T-cell (primary cell): ENCODE measurements around the gene PSMD12. TPM values are rescaled to one million over a fixed set of nuclear protein-coding genes. Genes with fewer than 3 reads are reported as not detected.
A peak's percentile ranks its signal among the peaks of the same experiment; 100 is the strongest.

Source experiments
- ATAC-seq, 4 experiments: fragments of 200-7000 bp in 3 of 4; fragments of 150-1000 bp in 1 of 4; cut with Tn5 transposase; replicated peaks in 1 of 4; 1 replicate in 3 of 4; 2 replicates in 1 of 4; pipeline ENCODE4 v1.10.0; 2021; ENCODE audit warnings: moderate library complexity in 3 of 4, mild to moderate bottlenecking in 2 of 4, moderate number of reproducible peaks in 1 of 4
- CTCF ChIA-PET, 2 donors: fragments of 300-600 bp; sonication (Branson Sonifier 250); formaldehyde crosslinking; loops; one replicate each; lab custom pipeline; 2022; ENCODE audit warnings: antibody characterized with exemption in 2 of 2; lab: Charles Lee
- POLR2A ChIA-PET, 2 donors: fragments of 300-600 bp; sonication (Branson Sonifier 250); formaldehyde crosslinking; loops; one replicate each; lab custom pipeline; 2022; ENCODE audit warnings: antibody characterized with exemption in 2 of 2; lab: Charles Lee
- DNase-seq, 35 experiments: peaks; one replicate each; pipeline versions ENCODE4 v3.0.0 to v3.0.0-alpha.2; 2013 to 2023
- H3K27ac ChIP-seq: one replicate; pipeline ENCODE4 v1.5.1; 2013; ENCODE audit warnings: low read length
- H3K27me3 ChIP-seq, 2 experiments: replicated peaks in 1 of 2; 1 replicate in 1 of 2; 2 replicates in 1 of 2; pipeline versions ENCODE4 v1.6.1 to v1.7.0; 2013; ENCODE audit warnings: low read length in 1 of 2, mixed read lengths in 1 of 2; ENCODE audit not compliant: control insufficient read depth in 2 of 2, insufficient read depth in 2 of 2; ENCODE audit errors: extremely low read depth in 1 of 2
- H3K36me3 ChIP-seq, 2 donors: 1 replicate in 1 of 2; 2 replicates in 1 of 2; pipeline versions ENCODE4 v1.6.1 to v1.7.0; 2013; ENCODE audit warnings: low read length in 1 of 2; ENCODE audit not compliant: control insufficient read depth in 2 of 2, insufficient read depth in 1 of 2; ENCODE audit errors: extremely low read depth in 1 of 2
- H3K4me1 ChIP-seq, 2 experiments: 1 replicate in 1 of 2; 2 replicates in 1 of 2; pipeline versions ENCODE4 v1.6.1 to v1.7.0; 2013; ENCODE audit warnings: low read length in 2 of 2, mixed read lengths in 1 of 2; ENCODE audit not compliant: insufficient read depth in 2 of 2, control insufficient read depth in 1 of 2; ENCODE audit errors: extremely low read depth in 1 of 2
- H3K4me3 ChIP-seq, 2 donors: 1 replicate in 1 of 2; 2 replicates in 1 of 2; pipeline versions ENCODE4 v1.5.1 to v1.7.0; 2013; ENCODE audit warnings: mild to moderate bottlenecking in 2 of 2, low read length in 1 of 2, moderate library complexity in 1 of 2; ENCODE audit not compliant: control insufficient read depth in 1 of 2; ENCODE audit errors: extremely low read depth in 1 of 2
- H3K9me3 ChIP-seq: 2 replicates; pipeline ENCODE4 v1.7.0; 2013
- H3K27ac Mint-ChIP-seq, 2 donors: one replicate each; pipeline ENCODE4 v1.8.0; 2020 to 2021; ENCODE audit warnings: mild to moderate bottlenecking in 2 of 2, mixed read lengths in 2 of 2
- H3K27me3 Mint-ChIP-seq, 2 donors: one replicate each; pipeline ENCODE4 v1.8.0; 2021 to 2022; ENCODE audit warnings: mixed read lengths in 2 of 2
- H3K36me3 Mint-ChIP-seq: one replicate; pipeline ENCODE4 v1.8.0; 2021; ENCODE audit warnings: mixed read lengths
- H3K4me1 Mint-ChIP-seq, 3 donors: one replicate each; pipeline ENCODE4 v1.8.0; 2020 to 2022; ENCODE audit warnings: mixed read lengths in 3 of 3, mild to moderate bottlenecking in 1 of 3
- H3K4me3 Mint-ChIP-seq, 3 donors: one replicate each; pipeline ENCODE4 v1.8.0; 2020 to 2022; ENCODE audit warnings: mild to moderate bottlenecking in 3 of 3, mixed read lengths in 3 of 3, moderate library complexity in 3 of 3
- H3K9me3 Mint-ChIP-seq, 3 donors: one replicate each; pipeline ENCODE4 v1.8.0; 2020 to 2022; ENCODE audit warnings: mixed read lengths in 3 of 3
- WGBS: methylation state at CpG from one replicate; pipeline ENCODE4 v1.1.5; 2013; ENCODE audit warnings: missing lambda C conversion rate; ENCODE audit not compliant: insufficient coverage; 5-methylcytosine and 5-hydroxymethylcytosine counted together
- total RNA-seq, 35 experiments: library from RNA in 6 of 35; stranded (reverse) in 6 of 35; fragments of 120-200 nt in 1 of 35; gene quantifications; one replicate each; pipeline versions ENCODE4 v1.2.1 to v1.2.4 and lab custom pipeline; 2013 to 2026

Gene PSMD12
- total RNA-seq, 5 donors from 2014 or later (not counting 1 experiment from before 2014, with no cell fraction given): 28.1 to 49.9 (median 37.7) TPM

DNA sequence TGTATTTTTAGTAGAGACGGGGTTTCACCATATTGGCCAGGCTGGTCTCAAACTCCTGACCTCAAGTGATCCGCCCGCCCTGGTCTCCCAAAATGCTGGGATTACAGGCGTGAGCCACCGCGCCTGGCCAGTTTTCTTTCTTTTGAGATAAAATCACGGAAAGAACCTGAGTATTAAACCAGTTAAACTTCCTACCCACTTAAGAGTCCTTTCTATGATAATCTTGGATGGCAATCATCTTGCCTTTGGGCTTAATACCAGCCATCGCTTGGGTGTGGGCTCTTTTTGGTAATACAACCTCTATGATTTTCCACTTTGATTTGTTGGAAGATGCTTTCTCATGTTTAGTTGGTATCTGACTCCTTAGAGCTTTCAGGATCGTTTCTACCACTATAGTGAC is 34.7 kb upstream of the PSMD12 start:
- Histone ChIP-seq H3K9me3 (no peaks in the 10 kb centered on the region), H3K36me3 (peaks cover 0 to under 1% of the 10 kb centered on the region in 2 donors), H3K4me1 (peaks cover 42 to 79% of the 10 kb centered on the region in 2 experiments), H3K4me3 (no peak overlapping the region), H3K27ac (peak overlapping the region; percentile 75), H3K27me3 (no peaks in the 10 kb centered on the region)
- H3K27ac Mint-ChIP-seq: peak overlapping the region; percentile 79 to 97
- peaks cover 23% of the 10 kb centered on the region for H3K36me3 Mint-ChIP-seq
- H3K4me1 Mint-ChIP-seq: peaks cover 78 to 81% (median 78%) of the 10 kb centered on the region in 3 donors
- H3K9me3 Mint-ChIP-seq: no peaks in the 10 kb centered on the region
- ATAC-seq (no peak), DNase-seq (no peak)
- no peaks in the 10 kb centered on the region for H3K27me3 Mint-ChIP-seq
- peak overlapping the region; percentile 21 to 57 (median 54) for H3K4me3 Mint-ChIP-seq
- WGBS: 98% methylated on average over 6 of the region's 9 CpGs
- ChIA-PET POLR2A (interaction anchor here (1.0 to 1.1 kb wide), 2 partner anchors 30 to 40 kb away, joined by 3 to 7 read pairs; no protein-coding TSS in a partner anchor), CTCF (no interaction called here)

DNA sequence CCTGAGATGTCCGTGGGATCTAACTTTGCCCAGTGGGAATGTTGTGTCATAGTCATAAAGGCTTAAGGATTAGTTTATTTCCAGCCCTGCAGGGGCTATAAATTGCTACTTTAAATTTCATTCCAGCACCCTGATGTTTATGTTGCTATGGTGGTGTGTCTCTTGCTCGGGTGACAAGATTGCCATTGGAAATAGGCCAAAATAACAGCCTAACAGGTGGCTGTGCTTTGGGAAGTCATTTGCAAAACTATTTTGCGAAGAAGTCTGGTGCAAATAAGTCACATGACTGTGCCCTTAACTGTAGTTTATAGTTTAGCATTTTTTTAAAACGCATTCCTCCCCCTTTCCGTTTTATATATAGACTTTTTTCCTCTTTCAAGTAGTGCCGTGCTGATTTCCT is 33.8 kb upstream of the PSMD12 start:
- DNase-seq (peak in 7 of 35 experiments; percentile 25 to 69 (median 35)), ATAC-seq (peak in 3 of 4 experiments; percentile 18 to 58 (median 30))
- Mint-ChIP-seq H3K27me3 (no peaks in the 10 kb centered on the region), H3K9me3 (no peaks in the 10 kb centered on the region), H3K27ac (peak overlapping the region; percentile 97), H3K36me3 (peaks cover 26% of the 10 kb centered on the region), H3K4me1 (peaks cover 80 to 83% (median 81%) of the 10 kb centered on the region in 3 donors), H3K4me3 (peak overlapping the region; percentile 54 to 75 (median 67))
- Histone ChIP-seq H3K4me1 (peaks cover 42 to 79% of the 10 kb centered on the region in 2 experiments), H3K36me3 (peaks cover 0 to 2% of the 10 kb centered on the region in 2 donors), H3K27me3 (no peaks in the 10 kb centered on the region), H3K27ac (peak overlapping the region; percentile 75), H3K9me3 (no peaks in the 10 kb centered on the region), H3K4me3 (no peak overlapping the region)
- no CpG with 5 or more reads among the region's 6 CpGs for WGBS
- CTCF ChIA-PET: no interaction called here
- POLR2A ChIA-PET: interaction anchor here (1.0 to 1.1 kb wide), 2 partner anchors 31 to 41 kb away, joined by 3 to 7 read pairs; no protein-coding TSS in a partner anchor

DNA sequence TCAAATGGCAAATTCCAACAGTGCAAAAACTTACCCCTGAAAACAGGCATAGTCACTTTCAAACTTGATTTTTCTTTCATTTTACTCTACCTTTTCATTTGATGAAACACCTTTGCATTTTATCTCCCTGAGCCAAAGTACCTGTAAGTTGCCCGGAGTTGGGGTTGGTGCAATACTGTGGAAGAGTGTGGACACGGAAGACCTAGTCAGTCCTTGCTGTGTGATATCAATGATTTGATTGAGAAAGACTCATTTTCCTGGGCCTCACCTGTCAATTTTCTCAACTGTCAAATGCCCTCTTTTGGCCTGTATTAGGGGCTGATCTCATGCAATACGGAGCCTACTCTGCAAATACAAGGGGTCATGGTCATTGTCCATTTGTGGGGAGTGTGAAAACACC is 33.3 kb upstream of the PSMD12 start:
- no peak overlapping the region for H3K4me3 ChIP-seq
- POLR2A ChIA-PET: interaction anchor here in 1 of 2 donors (0.6 kb wide), 1 partner anchor 67 kb away, joined by 3 read pairs; no protein-coding TSS in a partner anchor
- peaks cover 42 to 76% of the 10 kb centered on the region in 2 experiments for H3K4me1 ChIP-seq
- WGBS: no CpG with 5 or more reads among the region's 3 CpGs
- H3K36me3 Mint-ChIP-seq: peaks cover 31% of the 10 kb centered on the region
- H3K27me3 Mint-ChIP-seq: no peaks in the 10 kb centered on the region
- H3K9me3 ChIP-seq: no peaks in the 10 kb centered on the region
- CTCF ChIA-PET: interaction anchor here in 1 of 2 donors (1.1 to 1.5 kb wide), 3 partner anchors 20 to 77 kb away, joined by 3 to 9 read pairs (median 4); no protein-coding TSS in a partner anchor
- H3K27ac Mint-ChIP-seq: peak overlapping the region; percentile 97
- ATAC-seq: no peak
- H3K27me3 ChIP-seq: no peaks in the 10 kb centered on the region
- H3K9me3 Mint-ChIP-seq: no peaks in the 10 kb centered on the region
- DNase-seq: no peak
- H3K36me3 ChIP-seq: peaks cover 0 to 4% of the 10 kb centered on the region in 2 donors
- H3K4me1 Mint-ChIP-seq: peaks cover 80 to 84% (median 82%) of the 10 kb centered on the region in 3 donors
- peak overlapping the region; percentile 75 for H3K27ac ChIP-seq
- peak overlapping the region; percentile 54 to 75 (median 67) for H3K4me3 Mint-ChIP-seq

DNA sequence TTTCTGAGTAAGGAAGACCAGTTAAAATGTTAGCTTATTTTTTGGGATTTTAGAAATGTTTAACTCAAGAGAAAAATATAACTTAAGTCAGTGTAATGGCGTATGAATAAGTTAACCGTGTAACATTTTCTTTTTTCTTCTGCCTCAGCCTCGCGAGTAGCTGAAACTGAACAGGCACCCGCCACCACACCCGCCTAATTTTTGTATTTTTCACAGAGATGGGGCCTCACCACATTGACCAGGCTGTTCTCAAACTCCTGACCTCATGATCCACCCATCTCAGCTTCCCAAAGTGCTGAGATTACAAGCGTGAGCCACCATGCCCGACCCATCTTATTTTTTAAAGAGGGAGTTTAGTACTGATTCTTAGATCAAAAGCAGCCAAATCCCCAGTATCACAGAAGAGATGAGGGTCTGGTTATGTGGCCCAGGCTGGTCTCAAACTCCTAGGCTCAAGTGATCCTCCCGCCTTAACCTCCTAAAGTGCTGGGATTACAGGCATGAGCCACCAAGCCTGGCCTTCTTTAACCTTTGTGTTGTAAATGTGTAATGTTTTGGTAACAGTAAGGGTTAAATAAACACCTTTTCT is 27.5 kb upstream of the PSMD12 start:
- 98% methylated on average over 4 of the region's 9 CpGs for WGBS
- ChIA-PET POLR2A (interaction anchor here in 1 of 2 donors (0.5 to 0.6 kb wide), 3 partner anchors 47 to 90 kb away, joined by 3 to 6 read pairs (median 6); no protein-coding TSS in a partner anchor), CTCF (interaction anchor here in 1 of 2 donors (0.9 to 1.0 kb wide), 2 partner anchors 9 to 82 kb away, joined by 3 to 4 read pairs; no protein-coding TSS in a partner anchor)
- H3K9me3 ChIP-seq: no peaks in the 10 kb centered on the region
- DNase-seq (no peak), ATAC-seq (no peak)
- H3K9me3 Mint-ChIP-seq: no peaks in the 10 kb centered on the region
- H3K27ac ChIP-seq: peak overlapping the region; percentile 6
- H3K4me3 ChIP-seq: no peak overlapping the region
- peaks cover 0 to 11% of the 10 kb centered on the region in 2 donors for H3K36me3 ChIP-seq
- H3K27me3 ChIP-seq: no peaks in the 10 kb centered on the region
- H3K4me1 ChIP-seq: peaks cover 30 to 76% of the 10 kb centered on the region in 2 experiments
- peaks cover 70 to 79% (median 78%) of the 10 kb centered on the region in 3 donors for H3K4me1 Mint-ChIP-seq
- H3K27ac Mint-ChIP-seq: peak overlapping the region; percentile 97
- peaks cover 39% of the 10 kb centered on the region for H3K36me3 Mint-ChIP-seq
- H3K4me3 Mint-ChIP-seq: no peak overlapping the region
- H3K27me3 Mint-ChIP-seq: no peaks in the 10 kb centered on the region

DNA sequence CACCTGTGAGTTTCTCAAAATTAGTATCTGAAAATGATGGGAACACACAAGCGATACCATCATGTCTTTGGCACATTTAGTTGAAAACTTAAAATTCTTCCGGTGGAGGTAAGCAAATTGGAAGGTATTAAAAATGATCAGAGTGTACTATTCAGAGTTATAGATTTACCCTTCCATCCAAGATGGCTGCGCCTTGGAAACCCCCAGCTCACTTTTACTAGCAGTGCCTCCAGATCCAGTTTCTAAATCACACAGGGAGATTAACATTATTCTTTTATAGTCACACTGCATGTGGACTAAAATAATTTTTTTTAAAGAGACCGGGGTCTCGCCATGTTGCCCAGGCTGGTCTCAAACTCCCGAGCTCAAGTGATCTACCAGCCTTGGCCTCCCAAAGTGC is 25.7 kb upstream of the PSMD12 start:
- ATAC-seq (no peak), DNase-seq (peak in 1 of 35 experiments; percentile 51)
- peak overlapping the region; percentile 15 to 71 (median 29) for H3K4me3 Mint-ChIP-seq
- no CpG with 5 or more reads among the region's 6 CpGs for WGBS
- POLR2A ChIA-PET: no interaction called here
- peaks cover 23 to 71% of the 10 kb centered on the region in 2 experiments for H3K4me1 ChIP-seq
- H3K27ac ChIP-seq: peak overlapping the region; percentile 80
- no peaks in the 10 kb centered on the region for H3K9me3 ChIP-seq
- peak overlapping the region; percentile 97 for H3K27ac Mint-ChIP-seq
- CTCF ChIA-PET: no interaction called here
- no peaks in the 10 kb centered on the region for H3K27me3 Mint-ChIP-seq
- no peaks in the 10 kb centered on the region for H3K9me3 Mint-ChIP-seq
- H3K36me3 ChIP-seq: peaks cover 0 to 11% of the 10 kb centered on the region in 2 donors
- peaks cover 36% of the 10 kb centered on the region for H3K36me3 Mint-ChIP-seq
- no peaks in the 10 kb centered on the region for H3K27me3 ChIP-seq
- peaks cover 69 to 79% (median 78%) of the 10 kb centered on the region in 3 donors for H3K4me1 Mint-ChIP-seq
- H3K4me3 ChIP-seq: no peak overlapping the region

DNA sequence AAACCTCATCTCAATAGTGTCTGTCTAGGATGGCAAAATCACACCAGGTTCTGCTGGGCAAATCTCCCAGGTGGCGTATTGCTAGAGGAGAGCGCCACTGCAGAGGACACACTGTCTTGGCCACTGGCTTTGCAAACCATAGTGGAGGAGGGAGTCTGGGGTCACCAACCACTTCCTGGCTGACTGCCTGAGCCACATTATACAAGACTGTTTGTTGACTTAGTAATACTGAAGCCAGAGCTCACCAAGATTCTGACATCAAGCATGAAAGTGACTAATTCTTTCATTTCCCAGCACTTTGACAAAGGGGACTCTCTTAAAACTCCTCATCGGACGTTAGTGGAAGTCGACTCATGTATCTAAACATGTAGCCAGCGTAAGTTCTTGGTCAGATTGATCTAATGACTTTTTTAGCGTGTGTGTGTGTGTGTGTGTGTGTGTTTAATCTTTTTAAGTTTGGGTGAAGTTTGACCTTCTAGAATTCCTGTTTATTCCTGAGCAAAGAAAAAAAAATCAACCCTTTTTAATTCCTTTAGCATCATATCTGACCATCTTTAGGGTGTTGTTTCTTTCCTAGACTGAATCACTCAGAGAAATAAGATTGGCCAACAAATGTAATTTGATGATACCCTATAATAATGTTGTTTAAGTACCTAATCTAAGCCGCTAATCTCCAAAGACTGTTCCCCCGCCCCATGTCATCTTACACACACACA is 24.4 kb upstream of the PSMD12 start:
- Histone ChIP-seq H3K4me1 (peaks cover 27 to 74% of the 10 kb centered on the region in 2 experiments), H3K36me3 (peaks cover 0 to 11% of the 10 kb centered on the region in 2 donors), H3K9me3 (no peaks in the 10 kb centered on the region), H3K27ac (peak overlapping the region; percentile 80), H3K4me3 (peak overlapping the region in 1 of 2 donors; percentile 14), H3K27me3 (no peaks in the 10 kb centered on the region)
- DNase-seq (peak in 31 of 35 experiments; percentile 22 to 77 (median 46)), ATAC-seq (peak; percentile 79 to 88 (median 84))
- no peaks in the 10 kb centered on the region for H3K27me3 Mint-ChIP-seq
- CTCF ChIA-PET: interaction anchor here (0.6 to 1.3 kb wide), 8 partner anchors 29 to 85 kb away, joined by 3 to 5 read pairs (median 3); no protein-coding TSS in a partner anchor
- H3K27ac Mint-ChIP-seq: peak overlapping the region; percentile 97
- POLR2A ChIA-PET: interaction anchor here (0.6 to 1.0 kb wide), 2 partner anchors 50 to 85 kb away, joined by 3 read pairs; no protein-coding TSS in a partner anchor
- H3K9me3 Mint-ChIP-seq: no peaks in the 10 kb centered on the region
- WGBS: 17% methylated on average over 1 of the region's 9 CpGs
- peaks cover 82 to 86% (median 86%) of the 10 kb centered on the region in 3 donors for H3K4me1 Mint-ChIP-seq
- peak overlapping the region; percentile 70 to 82 (median 71) for H3K4me3 Mint-ChIP-seq
- H3K36me3 Mint-ChIP-seq: peaks cover 38% of the 10 kb centered on the region
